ENCODE results near the gene ENPP3.
A peak's percentile ranks its signal among the peaks of the same experiment; 100 is the strongest.

The ENPP3 gene

GRCh38 chr6:131636880-131637792 lies at the start of gene ENPP3:
TSS of gene ENPP3 (plus strand) at chr6:131637302. CDS start at chr6:131637385, 83 bp downstream.
- FAIRE-seq, result no peak

GRCh38 chr6:131587909-131588308 lies 49.2 kb upstream of the ENPP3 start:
- no peak for FAIRE-seq

GRCh38 chr6:131588643-131589042 lies 48.5 kb upstream of the ENPP3 start:
- no peak for FAIRE-seq

GRCh38 chr6:131592935-131593334 lies 44.2 kb upstream of the ENPP3 start:
- FAIRE-seq, result no peak

- FAIRE-seq, result no peak
Observed at GRCh38 chr6:131594074-131594473, 43.0 kb upstream of the ENPP3 start.

- no peak for FAIRE-seq
Observed at GRCh38 chr6:131597446-131597845, 39.7 kb upstream of the ENPP3 start.

GRCh38 chr6:131600716-131601115 lies 36.4 kb upstream of the ENPP3 start:
- no peak for FAIRE-seq

GRCh38 chr6:131602781-131603312 lies 34.3 kb upstream of the ENPP3 start:
- FAIRE-seq, result no peak

GRCh38 chr6:131613296-131613925 lies 23.7 kb upstream of the ENPP3 start:
- no peak for FAIRE-seq

GRCh38 chr6:131615275-131615674 lies 21.8 kb upstream of the ENPP3 start:
- FAIRE-seq, result no peak

- FAIRE-seq, result peak; percentile 90
Observed at GRCh38 chr6:131627724-131628682, 9.1 kb upstream of the ENPP3 start, which contains the start of gene MED23. TSS of gene MED23 (minus strand) at chr6:131628242. CDS start at chr6:131628049, 193 bp downstream.

GRCh38 chr6:131628726-131629125 lies 8.4 kb upstream of the ENPP3 start:
- FAIRE-seq, result no peak

- no peak for FAIRE-seq
Observed at GRCh38 chr6:131629651-131630050, 7.5 kb upstream of the ENPP3 start.

GRCh38 chr6:131631625-131632289 lies 5.3 kb upstream of the ENPP3 start:
- no peak for FAIRE-seq

GRCh38 chr6:131635384-131636340 lies 1.4 kb upstream of the ENPP3 start:
- FAIRE-seq, result no peak

- no peak for FAIRE-seq
Observed at GRCh38 chr6:131638013-131638412, 911 bp downstream of the ENPP3 start.

GRCh38 chr6:131640100-131640499 lies 3.0 kb downstream of the ENPP3 start:
- FAIRE-seq, result no peak

GRCh38 chr6:131640576-131640975 lies 3.5 kb downstream of the ENPP3 start:
- FAIRE-seq, result no peak

- no peak for FAIRE-seq
Observed at GRCh38 chr6:131641554-131641953, 4.5 kb downstream of the ENPP3 start.

GRCh38 chr6:131642565-131642964 lies 5.5 kb downstream of the ENPP3 start:
- FAIRE-seq, result no peak

Measured in endometrium (tissue), 2 donors.